Upper lobe of left lung (tissue), 4 donors: ENCODE results near the gene IL1RAPL2.

ENCODE experiments used
- CTCF ChIP-seq, 6 experiments: fragments of 450-650 bp in 4 of 6; fragments of 200-600 bp in 2 of 6; sonication (generic) in 2 of 6; IDR thresholded peaks; one replicate each; pipeline ENCODE4 v1.5.1; 2016 to 2019; ENCODE audit warnings: antibody characterized with exemption in 6 of 6
- EP300 ChIP-seq, 4 donors: sonication (generic); formaldehyde crosslinking; IDR thresholded peaks; one replicate each; pipeline ENCODE4 v1.5.1; 2017; ENCODE audit warnings: antibody characterized with exemption in 4 of 4, control low read depth in 2 of 4
- POLR2A ChIP-seq, 4 donors: fragments of 450-650 bp; IDR thresholded peaks; one replicate each; pipeline ENCODE4 v1.5.1; 2016 to 2017; ENCODE audit warnings: antibody characterized with exemption in 4 of 4, mild to moderate bottlenecking in 2 of 4
- POLR2AphosphoS5 ChIP-seq, 2 donors: sonication (generic); formaldehyde crosslinking; IDR thresholded peaks; one replicate each; pipeline ENCODE4 v1.5.1; 2017; ENCODE audit warnings: antibody characterized with exemption in 2 of 2

- no peak for TF ChIP-seq EP300 (IDR thresholded peaks at IDR 0.05)
- TF ChIP-seq CTCF (IDR thresholded peaks at IDR 0.05): no peak
- TF ChIP-seq POLR2A (IDR thresholded peaks at IDR 0.05): no peak
- no peak for TF ChIP-seq POLR2AphosphoS5 (IDR thresholded peaks at IDR 0.05)
These were observed 387.3 kb downstream of the IL1RAPL2 start for GRCh38 chrX:104953251-104953650.
